ENCODE measurements around the gene KIF21A.

KIF21A gene

DNA sequence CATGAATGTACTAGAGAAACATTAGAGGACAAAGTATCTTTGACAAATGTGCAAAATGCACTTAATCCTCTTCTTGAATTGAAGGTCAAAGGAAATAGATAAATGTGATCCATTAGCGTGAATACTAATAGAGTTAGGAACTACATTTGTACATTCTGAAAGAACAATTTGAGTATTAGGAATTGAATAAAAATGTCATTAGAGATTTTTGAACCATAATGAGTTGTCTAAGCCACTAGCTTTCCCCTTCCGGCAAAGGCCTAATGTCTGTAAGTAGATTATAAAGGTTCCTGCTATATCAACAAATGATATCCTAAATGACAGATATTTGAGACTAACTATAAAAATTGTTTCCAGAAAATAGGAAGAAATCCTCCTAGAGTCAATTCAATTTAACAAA, 59.8 kb downstream of the KIF21A start:
- CTCF ChIA-PET, result interaction anchor here (0.9 kb wide), 1 partner anchor 15 kb away, joined by 4 read pairs; no protein-coding TSS in a partner anchor
- no peak for TF ChIP-seq CTCF (IDR thresholded peaks at IDR 0.05; ENCODE audit: insufficient read depth, low read length, missing control alignments)
- no peak overlapping the region for H3K4me3 ChIP-seq (ENCODE audit: low read depth, low read length)
- no peak for DNase-seq (ENCODE audit: low read depth, low spot score)
- POLR2A ChIA-PET, result no interaction called here

- CTCF ChIA-PET, result no interaction called here
- H3K4me3 ChIP-seq (ENCODE audit: low read depth, low read length), result no peak overlapping the region
- no peak for TF ChIP-seq CTCF (IDR thresholded peaks at IDR 0.05; ENCODE audit: insufficient read depth, low read length, missing control alignments)
- POLR2A ChIA-PET, result no interaction called here
- DNase-seq (ENCODE audit: low read depth, low spot score), result no peak
Measured at GRCh38 chr12:39380090-39380489, 62.8 kb downstream of the KIF21A start.

DNA sequence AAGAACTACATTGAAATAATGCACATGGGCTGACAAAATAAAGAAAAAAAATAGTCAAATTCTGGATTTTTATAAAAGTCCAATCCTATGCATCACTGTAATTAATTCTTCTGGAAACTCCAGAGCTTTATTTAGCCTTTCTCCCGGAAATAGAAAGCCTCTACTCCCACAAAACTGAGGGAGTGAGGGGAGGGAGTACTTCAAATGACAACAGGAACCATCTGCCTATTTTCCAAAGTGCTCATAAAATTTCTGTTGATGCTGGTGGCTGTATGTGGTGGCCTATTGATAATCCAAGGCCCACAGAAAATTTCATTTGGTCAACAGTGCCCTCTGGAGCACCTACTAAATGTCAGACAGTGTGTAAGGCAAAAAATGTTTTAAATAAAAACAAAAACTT, 64.6 kb downstream of the KIF21A start:
- no peak for DNase-seq (ENCODE audit: low read depth, low spot score)
- CTCF ChIA-PET, result no interaction called here
- no peak overlapping the region for H3K4me3 ChIP-seq (ENCODE audit: low read depth, low read length)
- POLR2A ChIA-PET, result no interaction called here
- no peak for TF ChIP-seq CTCF (IDR thresholded peaks at IDR 0.05; ENCODE audit: insufficient read depth, low read length, missing control alignments)

- no peak for DNase-seq (ENCODE audit: low read depth, low spot score)
- no peak for TF ChIP-seq CTCF (IDR thresholded peaks at IDR 0.05; ENCODE audit: insufficient read depth, low read length, missing control alignments)
- ChIA-PET CTCF (no interaction called here), POLR2A (no interaction called here)
- no peak overlapping the region for H3K4me3 ChIP-seq (ENCODE audit: low read depth, low read length)
Measured at GRCh38 chr12:39375206-39375808, 67.6 kb downstream of the KIF21A start.

- ChIA-PET CTCF (no interaction called here), POLR2A (no interaction called here)
- DNase-seq (ENCODE audit: low read depth, low spot score), result no peak
- no peak overlapping the region for H3K4me3 ChIP-seq (ENCODE audit: low read depth, low read length)
- TF ChIP-seq CTCF (IDR thresholded peaks at IDR 0.05; ENCODE audit: insufficient read depth, low read length, missing control alignments), result no peak
Measured at GRCh38 chr12:39372929-39373328, 70.0 kb downstream of the KIF21A start.

DNA sequence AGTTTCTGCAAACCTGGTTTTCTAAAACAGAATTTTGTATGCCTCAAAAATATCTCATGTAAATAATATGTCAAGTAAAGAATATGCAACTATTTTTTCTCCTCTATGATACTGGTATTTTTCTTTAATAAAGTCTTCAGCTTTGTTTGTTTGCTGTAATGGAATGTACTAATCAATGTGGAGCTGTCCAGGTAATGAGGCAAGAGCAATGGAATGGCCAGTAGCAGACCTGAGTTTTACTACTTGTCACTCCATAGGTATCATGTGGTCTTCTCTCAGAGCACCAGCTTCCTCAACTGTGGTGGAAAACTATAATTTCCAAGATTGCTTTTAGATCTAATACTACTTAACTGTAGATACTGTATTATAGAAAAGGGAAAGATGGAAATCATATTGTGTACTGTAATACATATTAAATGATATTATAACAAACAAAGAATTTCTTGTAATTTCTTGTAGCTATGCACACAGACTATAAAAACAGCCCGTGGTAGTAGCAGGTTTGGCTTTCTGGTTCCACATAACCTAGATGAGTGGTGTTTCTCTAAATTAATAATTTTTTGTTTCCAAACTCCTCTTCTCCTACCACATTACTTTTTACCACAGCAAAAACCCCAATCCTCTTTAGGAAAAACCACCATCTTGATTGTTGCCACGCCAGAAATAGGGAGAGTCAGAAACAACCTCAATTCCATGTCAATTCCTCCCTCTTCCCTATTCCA, 70.6 kb downstream of the KIF21A start:
- ChIA-PET POLR2A (no interaction called here), CTCF (no interaction called here)
- no peak for DNase-seq (ENCODE audit: low read depth, low spot score)
- H3K4me3 ChIP-seq (ENCODE audit: low read depth, low read length), result no peak overlapping the region
- TF ChIP-seq CTCF (IDR thresholded peaks at IDR 0.05; ENCODE audit: insufficient read depth, low read length, missing control alignments), result no peak

Measured in AG04449 (cell line).